OCI-LY3 (cell line): Measurements from ENCODE around the gene PEAK1.

Source experiments
- CTCF ChIP-seq: fragments of 200-600, 300-600 bp; sonication (generic); IDR thresholded peaks from 2 replicates; pipeline ENCODE4 v1.5.1; 2014; ENCODE audit warnings: antibody characterized with exemption, low read length, low read depth
- EZH2phosphoT487 ChIP-seq: fragments of 200-600 bp; shearing (Covaris generic); IDR thresholded peaks from 2 replicates; pipeline ENCODE4 v1.6.1; 2018; ENCODE audit warnings: antibody characterized with exemption, mixed run types, low read depth

- TF ChIP-seq CTCF (no peak), EZH2phosphoT487 (no peak)
These were observed 134.6 kb downstream of the PEAK1 start for GRCh38 chr15:77285057-77285997.
